HepG2 (cell line): ENCODE data around the gene KRT76. TPM values are rescaled to one million over a fixed set of nuclear protein-coding genes. Genes with fewer than 3 reads are reported as not detected.

Experiments
- ATAC-seq: fragments of 200-7000 bp; cut with Tn5 transposase; 3 replicates; pipeline ENCODE4 v1.9.1; 2020; ENCODE audit warnings: mild to moderate bottlenecking, moderate library complexity
- BruUV-seq: library from RNA; stranded (reverse); fragments of 400-500 nt; replicated peaks from 2 replicates; lab custom pipeline; 2021; lab: Mats Ljungman, UMichigan
- CTCF ChIA-PET: fragments of 300-600 bp; formaldehyde crosslinking; extraction: SDS; loops from one replicate; lab custom pipeline; 2021; ENCODE audit warnings: low total read pairs, inconsistent platforms, low intra/inter-chr PET ratio; lab: Yijun Ruan, JAX
- POLR2A ChIA-PET: fragments of 350-600 bp; sonication (Branson Sonifier 250); formaldehyde crosslinking; loops from one replicate; lab custom pipeline; 2020; ENCODE audit warnings: antibody characterized with exemption, inconsistent platforms; lab: Yijun Ruan, JAX
- DNase-seq: peaks from one replicate; pipeline ENCODE4 v3.0.0-alpha.2; 2015; ENCODE audit warnings: low spot score
- FAIRE-seq: peaks from 3 replicates; lab custom pipeline; 2011; peaks lifted over from hg19 to GRCh38; lab: Jason Lieb, UNC
- H2AFZ ChIP-seq: one replicate; pipeline ENCODE4 v1.6.1; 2011; ENCODE audit warnings: low read length, inconsistent platforms
- H3K27ac ChIP-seq: fragments of 300-600 bp; 3 replicates; pipeline ENCODE4 v1.8.0; 2011; ENCODE audit warnings: mixed run types, mild to moderate bottlenecking, mixed read lengths, low read length, inconsistent platforms; ENCODE audit not compliant: insufficient read depth; ENCODE audit errors: extremely low read length
- H3K27me3 ChIP-seq, 2 experiments: fragments of 200-600 bp in 1 of 2; 2 replicates in 1 of 2; 3 replicates in 1 of 2; pipeline versions ENCODE4 v1.6.0 to v1.8.0; 2011; ENCODE audit warnings: low read length in 2 of 2, mild to moderate bottlenecking in 2 of 2, moderate library complexity in 2 of 2, inconsistent platforms in 1 of 2; ENCODE audit not compliant: insufficient read depth in 2 of 2, control insufficient read depth in 1 of 2
- H3K36me3 ChIP-seq, 2 experiments: fragments of 200-600 bp in 1 of 2; replicated peaks in 1 of 2; 2 replicates in 1 of 2; 3 replicates in 1 of 2; pipeline versions ENCODE4 v1.5.1 to v1.8.0; 2011; ENCODE audit warnings: low read length in 2 of 2, inconsistent platforms in 1 of 2; ENCODE audit not compliant: insufficient read depth in 2 of 2, control insufficient read depth in 1 of 2
- H3K4me1 ChIP-seq: 2 replicates; pipeline ENCODE4 v1.5.1; 2012; ENCODE audit warnings: low read length, inconsistent platforms; ENCODE audit not compliant: insufficient read depth
- H3K4me2 ChIP-seq: 2 replicates; pipeline ENCODE4 v1.6.0; 2011; ENCODE audit warnings: low read depth, low read length, inconsistent platforms
- H3K4me3 ChIP-seq, 3 experiments: fragments of 200-600 bp in 1 of 3; sonication (generic), shearing (Covaris generic) in 1 of 3; replicated peaks in 1 of 3; 2 replicates each; pipeline ENCODE4 v1.5.1; 2011 to 2016; ENCODE audit warnings: low read length in 3 of 3, inconsistent platforms in 2 of 3, low read depth in 2 of 3, mild to moderate bottlenecking in 2 of 3, control low read depth in 1 of 3, mixed read lengths in 1 of 3; ENCODE audit not compliant: insufficient read depth in 1 of 3
- H3K79me2 ChIP-seq: one replicate; pipeline ENCODE4 v1.6.1; 2011; ENCODE audit warnings: low read length, inconsistent platforms; ENCODE audit not compliant: insufficient read depth
- H3K9ac ChIP-seq: 2 replicates; pipeline ENCODE4 v1.6.0; 2011; ENCODE audit warnings: mild to moderate bottlenecking, low read depth, low read length, inconsistent platforms; ENCODE audit not compliant: insufficient read depth
- H3K9me3 ChIP-seq: 2 replicates; pipeline ENCODE4 v1.5.1; 2012; ENCODE audit warnings: mild to moderate bottlenecking, low read length
- H4K20me1 ChIP-seq: 2 replicates; pipeline ENCODE4 v1.6.0; 2011; ENCODE audit warnings: inconsistent platforms, mild to moderate bottlenecking, low read length, moderate library complexity; ENCODE audit not compliant: insufficient read depth
- EHMT2 ChIP-seq: fragments of 200-600 bp; sonication (generic); IDR thresholded peaks from 2 replicates; pipeline ENCODE4 v1.7.0; 2017; ENCODE audit warnings: antibody characterized with exemption, low read depth, low read length, borderline replicate concordance
- FOSL2 ChIP-seq: sonication (generic); formaldehyde crosslinking; IDR thresholded peaks from 2 replicates; pipeline ENCODE4 v1.4.0; 2020; ENCODE audit warnings: missing genetic modification reagents
- LRRFIP1 ChIP-seq: sonication (generic); formaldehyde crosslinking; conservative IDR thresholded peaks from 2 replicates; pipeline ENCODE4 v1.4.0; 2020; ENCODE audit warnings: missing genetic modification reagents
- MTF2 ChIP-seq: sonication (generic); formaldehyde crosslinking; IDR thresholded peaks from 2 replicates; pipeline ENCODE4 v1.5.0; 2020; ENCODE audit warnings: missing genetic modification reagents, borderline replicate concordance
- ZBTB1 ChIP-seq: sonication (generic); formaldehyde crosslinking; IDR thresholded peaks from 2 replicates; pipeline ENCODE4 v1.4.0; 2020; ENCODE audit warnings: missing genetic modification reagents, borderline replicate concordance
- ZNF773 ChIP-seq: sonication (generic); formaldehyde crosslinking; IDR thresholded peaks from 2 replicates; pipeline ENCODE4 v1.4.0; 2020; ENCODE audit warnings: missing genetic modification reagents, borderline replicate concordance
- ZNF841 ChIP-seq: sonication (generic); formaldehyde crosslinking; IDR thresholded peaks from 2 replicates; pipeline ENCODE4 v1.8.1; 2023; ENCODE audit warnings: missing genetic modification reagents, borderline replicate concordance
- ZNF879 ChIP-seq: sonication (generic); formaldehyde crosslinking; IDR thresholded peaks from 2 replicates; pipeline ENCODE4 v1.8.1; 2023; ENCODE audit warnings: missing genetic modification reagents
- in situ Hi-C: cut with HindIII; loops from 2 replicates; pipeline ENCODE4 v1.10.0; 2017; ENCODE audit warnings: low pct_unique_long_range_greater_than_20kb; ENCODE audit not compliant: extremely low pct_ligation_motif_present
- intact Hi-C: fragments of 100-400 bp; cut with micrococcal nuclease; formaldehyde crosslinking; loops from one replicate; pipeline ENCODE4 v1.10.0; 2022; ENCODE audit not compliant: unreplicated experiment
- polyA plus RNA-seq, 8 experiments: library from polyadenylated mRNA; depleted of rRNA in 3 of 8; stranded (reverse) in 7 of 8; unstranded in 1 of 8; fragments of >200 nt; fragmentation: Illumina TruSeq in 4 of 8; extraction: Trizol in 4 of 8; gene quantifications; 2 replicates each; pipeline versions ENCODE4 v1.2.1 to v1.2.3, GENCODE V29; 2011 to 2016; ENCODE audit warnings: low read depth in 4 of 8, missing spikeins in 1 of 8, mixed read lengths in 1 of 8; ENCODE audit not compliant: insufficient read depth in 1 of 8
- total RNA-seq, 5 experiments: library from RNA; depleted of rRNA; stranded (reverse); fragments of >200 nt; fragmentation: Illumina TruSeq; extraction: Trizol; gene quantifications; 2 replicates each; pipeline ENCODE4 v1.2.3, GENCODE V29; 2016; ENCODE audit warnings: low read depth in 1 of 5
- TF ChIP-seq, protein P1 (sequence below): sonication (generic); formaldehyde crosslinking; IDR thresholded peaks from 2 replicates; pipeline ENCODE4 v1.4.0; 2020; ENCODE audit warnings: missing genetic modification reagents

KRT76 gene
- total and polyA plus RNA-seq, 2 of the 13 experiments (the other 11 are each of a cell fraction or from before 2014, with no cell fraction given), result not detected

- peak; percentile 60; the same call in 1 of the 2 replicates for TF ChIP-seq LRRFIP1 (CRISPR knock-in tag)
Measured at GRCh38 chr12:52741375-52742195, 35.6 kb downstream of the KRT76 start (continued).

DNA sequence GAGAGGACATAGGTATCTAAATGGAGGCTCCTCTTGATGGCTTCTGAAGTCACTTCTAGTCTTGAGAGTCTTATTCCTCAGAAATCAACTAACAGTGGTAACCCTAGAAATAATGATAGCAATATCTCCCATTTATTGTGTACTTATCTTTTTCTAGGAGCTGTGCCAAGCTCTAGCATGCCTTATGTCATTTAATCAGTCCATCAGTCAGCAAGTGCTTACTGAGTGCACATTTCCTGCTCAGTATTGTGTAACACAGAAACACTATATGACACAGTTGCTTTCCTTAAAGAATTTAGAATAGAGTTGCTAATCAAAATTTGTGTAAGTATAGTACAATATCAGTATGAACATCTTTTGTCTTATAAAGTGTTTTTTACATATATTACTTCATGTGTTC lies 36.6 kb downstream of the KRT76 start:
- in situ Hi-C loops, result no loop called here
- POLR2A ChIA-PET, result no interaction called here
- no peak overlapping the region for H3K4me3 ChIP-seq
- BruUV-seq, result no TSS peak
- H3K27ac ChIP-seq, result no peak overlapping the region
- H3K36me3 ChIP-seq, result no peaks in the 10 kb centered on the region
- no peaks in the 10 kb centered on the region for H3K4me1 ChIP-seq
- CTCF ChIA-PET, result no interaction called here
- H2AFZ ChIP-seq, result no peak overlapping the region
- no peak overlapping the region for H3K9ac ChIP-seq
- no peaks in the 10 kb centered on the region for H3K79me2 ChIP-seq
- no peaks in the 10 kb centered on the region for H3K27me3 ChIP-seq
- ATAC-seq, result no peak
- no peak overlapping the region for H3K4me2 ChIP-seq
- no peak for DNase-seq
- no peak for TF ChIP-seq ZNF773 (CRISPR knock-in tag)
- TF ChIP-seq FOSL2 (CRISPR knock-in tag), result no peak
- TF ChIP-seq, protein P1, sequence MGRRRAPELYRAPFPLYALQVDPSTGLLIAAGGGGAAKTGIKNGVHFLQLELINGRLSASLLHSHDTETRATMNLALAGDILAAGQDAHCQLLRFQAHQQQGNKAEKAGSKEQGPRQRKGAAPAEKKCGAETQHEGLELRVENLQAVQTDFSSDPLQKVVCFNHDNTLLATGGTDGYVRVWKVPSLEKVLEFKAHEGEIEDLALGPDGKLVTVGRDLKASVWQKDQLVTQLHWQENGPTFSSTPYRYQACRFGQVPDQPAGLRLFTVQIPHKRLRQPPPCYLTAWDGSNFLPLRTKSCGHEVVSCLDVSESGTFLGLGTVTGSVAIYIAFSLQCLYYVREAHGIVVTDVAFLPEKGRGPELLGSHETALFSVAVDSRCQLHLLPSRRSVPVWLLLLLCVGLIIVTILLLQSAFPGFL (CRISPR knock-in tag), result no peak
- TF ChIP-seq ZNF879 (CRISPR knock-in tag), result no peak
- TF ChIP-seq ZBTB1, result no peak
- no peak for TF ChIP-seq ZNF841 (CRISPR knock-in tag)
- TF ChIP-seq MTF2, result no peak
- no peak for TF ChIP-seq EHMT2
- TF ChIP-seq, all 625 proteins: peak for 0
- H4K20me1 ChIP-seq, result no peaks in the 10 kb centered on the region; the same call in 1 of the 2 replicates
- no peaks in the 10 kb centered on the region for H3K9me3 ChIP-seq
- no peak for FAIRE-seq
- intact Hi-C loops, result no loop called here
